Activated CD4-positive, alpha-beta memory T cell treated with anti-CD3 and anti-CD28 coated beads, Interleukin-2, amount 10 ng/mL, durations not matched to agents 7 days and 5 days (primary cell): ENCODE measurements around the gene SNRNP200. TPM values are rescaled to one million over a fixed set of nuclear protein-coding genes. Genes with fewer than 3 reads are reported as not detected.

Experiments
- CTCF ChIA-PET: fragments of 350-600 bp; sonication (Branson Sonifier 250); formaldehyde crosslinking; loops from one replicate; lab custom pipeline; 2021; ENCODE audit warnings: antibody characterized with exemption, inconsistent platforms; lab: Charles Lee
- POLR2A ChIA-PET: fragments of 350-600 bp; sonication (Branson Sonifier 250); formaldehyde crosslinking; loops from one replicate; lab custom pipeline; 2021; ENCODE audit warnings: antibody characterized with exemption; lab: Charles Lee
- DNase-seq: peaks from one replicate; pipeline ENCODE4 v3.0.0-alpha.2; 2020
- H3K27ac Mint-ChIP-seq: one replicate; pipeline ENCODE4 v1.8.0; 2021; ENCODE audit warnings: mild to moderate bottlenecking, mixed read lengths
- H3K27me3 Mint-ChIP-seq: one replicate; pipeline ENCODE4 v1.8.0; 2021; ENCODE audit warnings: mixed read lengths
- H3K36me3 Mint-ChIP-seq: one replicate; pipeline ENCODE4 v1.8.0; 2021; ENCODE audit warnings: low read depth, mixed read lengths
- H3K4me1 Mint-ChIP-seq: one replicate; pipeline ENCODE4 v1.8.0; 2021; ENCODE audit warnings: mixed read lengths
- H3K4me3 Mint-ChIP-seq: one replicate; pipeline ENCODE4 v1.8.0; 2021; ENCODE audit warnings: mild to moderate bottlenecking, mixed read lengths
- H3K9me3 Mint-ChIP-seq: one replicate; pipeline ENCODE4 v1.8.0; 2021; ENCODE audit warnings: mixed read lengths
- total RNA-seq, 2 experiments: library from RNA; stranded (reverse); gene quantifications; one replicate each; pipeline ENCODE4 v1.2.3, GENCODE V29; 2021

The SNRNP200 gene
- total RNA-seq, 2 experiments from 2014 or later = 149 to 156 TPM

DNA sequence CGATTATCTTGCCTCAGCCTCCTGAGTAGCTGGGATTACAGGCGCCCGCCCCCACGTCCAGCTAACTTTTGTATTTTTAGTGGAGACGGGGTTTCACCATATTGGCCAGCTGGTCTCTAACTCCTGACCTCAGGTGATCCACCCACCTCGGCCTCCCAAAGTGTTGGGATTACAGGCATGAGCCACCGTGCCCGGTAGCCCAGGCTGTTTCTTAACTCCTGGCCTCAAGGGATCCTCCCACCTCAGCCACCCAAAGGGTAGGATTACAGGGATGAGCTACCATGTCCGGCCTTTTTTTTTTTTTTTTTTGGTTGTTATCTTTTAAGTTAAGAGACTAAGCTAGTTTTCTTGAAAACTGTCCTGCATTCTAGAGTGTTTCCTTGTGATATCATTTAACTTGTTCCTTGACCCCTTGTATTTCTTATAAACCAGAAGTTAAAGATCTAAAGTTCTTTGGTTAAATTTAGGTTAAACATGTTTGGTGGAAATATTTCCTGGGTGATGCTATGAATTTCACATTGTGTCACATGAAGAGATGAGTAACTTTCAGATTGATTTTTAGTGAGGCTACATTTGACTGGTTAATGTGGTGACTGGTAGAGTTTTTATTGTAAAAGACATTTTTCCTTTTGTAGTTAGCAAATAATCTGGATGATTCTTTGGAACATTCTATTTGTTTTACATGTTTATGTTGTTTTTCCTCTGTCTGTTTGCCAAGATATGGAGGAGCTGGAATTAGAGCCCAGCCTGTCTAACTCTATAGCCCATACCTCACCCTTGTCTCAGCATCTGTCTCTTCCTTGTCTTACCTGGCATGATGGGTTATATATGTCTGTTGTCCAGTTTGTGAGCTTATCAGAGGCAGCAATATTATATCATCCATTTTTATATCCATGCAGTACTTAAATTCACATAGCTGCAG is 35.4 kb upstream of the SNRNP200 start:
- DNase-seq = no peak
- Mint-ChIP-seq H3K36me3 (peaks cover 71% of the 10 kb centered on the region), H3K4me3 (peak overlapping the region; percentile 25), H3K4me1 (peaks cover 87% of the 10 kb centered on the region), H3K9me3 (no peaks in the 10 kb centered on the region), H3K27ac (peak overlapping the region; percentile 92), H3K27me3 (no peaks in the 10 kb centered on the region)
- POLR2A ChIA-PET = interaction anchor here (0.8 to 18.1 kb wide), 7 partner anchors 10 to 197 kb away, joined by 3 to 422 read pairs (median 3); partner anchors contain the start of genes ITPRIPL1 and SNRNP200
- CTCF ChIA-PET = interaction anchor here (0.6 to 1.0 kb wide), 4 partner anchors 39 to 468 kb away, joined by 3 to 4 read pairs (median 3); partner anchors contain the start of gene CIAO1

DNA sequence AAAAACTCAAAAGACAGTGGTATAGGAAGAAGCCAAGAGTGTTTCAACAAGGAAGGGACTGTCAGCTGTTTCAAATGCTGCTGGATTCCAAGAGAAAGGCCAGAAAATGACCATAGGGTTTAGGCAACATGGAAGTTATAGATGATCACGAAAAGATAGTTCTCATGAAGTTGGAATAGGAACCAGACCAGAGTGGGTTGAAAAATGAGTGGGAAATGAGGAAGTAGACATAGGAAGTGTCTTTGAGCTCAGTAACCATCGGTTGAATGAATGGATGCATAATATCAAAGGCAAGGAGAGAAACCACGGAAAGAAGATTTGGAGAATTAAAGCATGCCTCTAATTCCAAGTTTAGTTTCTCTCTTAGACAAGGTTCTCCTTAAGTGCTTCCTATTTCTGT is 31.5 kb upstream of the SNRNP200 start:
- H3K36me3 Mint-ChIP-seq = peaks cover 48% of the 10 kb centered on the region
- H3K27ac Mint-ChIP-seq = peak overlapping the region; percentile 73
- no peaks in the 10 kb centered on the region for H3K9me3 Mint-ChIP-seq
- peaks cover 72% of the 10 kb centered on the region for H3K4me1 Mint-ChIP-seq
- H3K4me3 Mint-ChIP-seq = peak overlapping the region; percentile 81
- ChIA-PET CTCF (interaction anchor here (1.0 to 4.5 kb wide), 4 partner anchors 12 to 344 kb away, joined by 3 to 28 read pairs (median 4); partner anchors contain the start of gene ITPRIPL1), POLR2A (interaction anchor here (0.7 to 18.1 kb wide), 9 partner anchors 8 to 214 kb away, joined by 3 to 422 read pairs (median 12); partner anchors contain the start of genes ARID5A, CIAO1, ITPRIPL1 and SNRNP200)
- no peaks in the 10 kb centered on the region for H3K27me3 Mint-ChIP-seq
- no peak for DNase-seq

DNA sequence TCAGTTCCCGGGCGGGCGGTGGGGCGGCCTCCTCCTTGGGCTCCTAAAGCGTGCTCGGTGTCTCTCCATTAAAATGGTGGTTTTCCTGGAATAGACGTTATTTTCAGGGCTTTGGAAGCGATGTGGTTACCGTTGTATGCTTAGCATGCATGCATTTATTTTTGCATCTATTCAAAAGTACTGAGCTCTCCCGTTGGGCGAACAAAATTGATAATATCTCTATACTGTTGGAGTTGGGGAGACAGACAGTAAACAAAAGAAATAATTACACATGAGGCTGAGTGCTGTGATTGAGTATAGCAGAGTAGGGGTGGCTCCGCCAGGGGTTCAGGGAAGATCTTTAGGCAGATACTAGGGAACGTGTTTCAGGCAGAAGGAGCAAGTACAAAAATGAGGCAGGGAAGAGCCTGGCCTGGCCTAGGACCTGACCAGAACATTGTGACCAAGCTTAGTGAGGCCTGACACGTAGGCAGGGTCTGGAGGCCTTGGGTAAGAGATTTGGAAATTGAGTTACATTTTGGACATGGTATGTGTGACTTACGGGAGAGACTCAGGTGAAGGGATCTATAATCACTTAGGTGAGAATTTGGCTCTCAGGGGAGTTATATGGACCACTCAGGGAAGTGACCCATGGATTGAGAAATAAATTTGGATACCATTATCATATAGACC is 30.9 kb upstream of the SNRNP200 start:
- peaks cover 44% of the 10 kb centered on the region for H3K36me3 Mint-ChIP-seq
- CTCF ChIA-PET = interaction anchor here (0.8 to 4.5 kb wide), 10 partner anchors 8 to 344 kb away, joined by 3 to 28 read pairs (median 4); partner anchors contain the start of gene ITPRIPL1
- no peak for DNase-seq
- H3K4me1 Mint-ChIP-seq = peaks cover 66% of the 10 kb centered on the region
- H3K27me3 Mint-ChIP-seq = no peaks in the 10 kb centered on the region
- no peaks in the 10 kb centered on the region for H3K9me3 Mint-ChIP-seq
- POLR2A ChIA-PET = interaction anchor here (0.7 to 18.1 kb wide), 20 partner anchors 8 to 522 kb away, joined by 3 to 422 read pairs (median 4); partner anchors contain the start of genes ANKRD39, ARID5A, CIAO1 and ITPRIPL1
- H3K27ac Mint-ChIP-seq = peak overlapping the region; percentile 73
- H3K4me3 Mint-ChIP-seq = peak overlapping the region; percentile 81

DNA sequence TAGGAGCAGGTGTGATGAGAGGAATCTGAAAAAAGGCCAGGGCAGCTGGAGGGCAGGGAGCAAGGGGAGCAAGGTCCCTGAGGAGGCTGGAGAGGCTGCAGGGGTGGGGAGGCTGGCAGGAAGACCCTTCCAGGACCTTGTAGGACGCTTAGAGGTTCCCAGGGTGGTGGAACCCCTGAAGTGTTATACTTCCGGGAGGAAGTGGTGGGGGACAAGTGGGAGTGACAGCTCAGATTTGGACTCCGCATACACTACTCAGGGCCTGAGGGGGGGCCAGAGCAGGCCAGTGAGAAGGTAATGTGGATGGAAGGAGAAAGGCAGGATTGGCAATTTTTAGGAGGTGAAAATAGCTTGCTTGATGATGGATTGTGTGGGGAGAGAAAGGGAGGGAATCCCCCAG is 28.4 kb upstream of the SNRNP200 start:
- Mint-ChIP-seq H3K27ac (peak overlapping the region; percentile 22), H3K9me3 (no peaks in the 10 kb centered on the region), H3K4me3 (peak overlapping the region; percentile 81), H3K4me1 (peaks cover 62% of the 10 kb centered on the region), H3K27me3 (no peaks in the 10 kb centered on the region), H3K36me3 (peaks cover 46% of the 10 kb centered on the region)
- ChIA-PET POLR2A (interaction anchor here (0.9 to 18.1 kb wide), 4 partner anchors 10 to 303 kb away, joined by 3 to 422 read pairs (median 69); partner anchors contain the start of genes ITPRIPL1 and SNRNP200), CTCF (interaction anchor here (0.6 to 4.5 kb wide), 4 partner anchors 9 to 55 kb away, joined by 3 to 28 read pairs (median 3); partner anchors contain the start of gene ITPRIPL1)
- DNase-seq = no peak

DNA sequence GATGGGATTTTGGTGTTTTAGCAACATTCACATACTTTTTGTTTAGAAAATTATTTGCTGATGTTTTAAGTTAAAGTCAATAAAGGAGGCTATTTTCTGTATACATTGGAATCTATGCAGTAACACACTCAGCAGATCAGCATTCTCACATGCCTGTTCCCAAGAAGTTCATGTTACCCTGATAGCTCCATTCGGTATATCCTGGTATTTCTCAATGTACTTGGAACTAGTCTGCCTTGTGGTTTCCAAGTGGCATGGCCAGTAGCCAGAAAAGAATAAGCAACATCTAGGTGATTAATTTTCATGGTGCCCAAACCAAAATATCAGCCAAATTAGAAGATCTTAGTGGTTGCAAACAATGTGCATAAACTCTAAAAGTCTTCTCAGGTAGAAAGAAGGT is 25.1 kb upstream of the SNRNP200 start:
- H3K27ac Mint-ChIP-seq = no peak overlapping the region
- no peaks in the 10 kb centered on the region for H3K9me3 Mint-ChIP-seq
- peaks cover 68% of the 10 kb centered on the region for H3K4me1 Mint-ChIP-seq
- H3K27me3 Mint-ChIP-seq = no peaks in the 10 kb centered on the region
- CTCF ChIA-PET = no interaction called here
- H3K36me3 Mint-ChIP-seq = peaks cover 62% of the 10 kb centered on the region
- POLR2A ChIA-PET = interaction anchor here (0.9 to 18.1 kb wide), 3 partner anchors 7 to 25 kb away, joined by 3 to 422 read pairs (median 4); partner anchors contain the start of genes ITPRIPL1 and SNRNP200
- no peak overlapping the region for H3K4me3 Mint-ChIP-seq
- no peak for DNase-seq

DNA sequence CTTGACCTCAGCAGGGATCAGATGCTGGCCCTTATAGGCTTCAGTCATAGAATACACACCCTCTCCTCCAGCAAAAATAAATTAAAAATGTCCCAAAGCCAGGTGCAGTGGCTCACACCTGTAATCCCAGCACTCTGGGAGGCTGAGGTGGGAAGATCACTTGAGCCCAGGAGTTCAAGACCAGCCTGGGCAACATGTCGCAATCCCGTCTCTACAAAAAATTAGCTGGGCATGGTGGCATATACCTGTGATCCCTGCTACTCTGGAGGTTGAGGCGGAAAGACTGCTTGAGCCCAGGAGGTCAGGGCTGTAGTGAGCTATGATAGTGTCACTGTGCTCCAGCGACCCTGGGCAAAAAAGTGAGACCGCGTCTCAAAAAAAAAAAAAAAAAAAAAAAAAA is 24.5 kb upstream of the SNRNP200 start:
- DNase-seq = no peak
- Mint-ChIP-seq H3K4me1 (peaks cover 67% of the 10 kb centered on the region), H3K9me3 (no peaks in the 10 kb centered on the region), H3K36me3 (peaks cover 60% of the 10 kb centered on the region), H3K4me3 (no peak overlapping the region), H3K27ac (no peak overlapping the region), H3K27me3 (no peaks in the 10 kb centered on the region)
- ChIA-PET CTCF (no interaction called here), POLR2A (interaction anchor here (0.9 to 18.1 kb wide), 2 partner anchors 6 to 25 kb away, joined by 4 to 422 read pairs; partner anchors contain the start of genes ITPRIPL1 and SNRNP200)

DNA sequence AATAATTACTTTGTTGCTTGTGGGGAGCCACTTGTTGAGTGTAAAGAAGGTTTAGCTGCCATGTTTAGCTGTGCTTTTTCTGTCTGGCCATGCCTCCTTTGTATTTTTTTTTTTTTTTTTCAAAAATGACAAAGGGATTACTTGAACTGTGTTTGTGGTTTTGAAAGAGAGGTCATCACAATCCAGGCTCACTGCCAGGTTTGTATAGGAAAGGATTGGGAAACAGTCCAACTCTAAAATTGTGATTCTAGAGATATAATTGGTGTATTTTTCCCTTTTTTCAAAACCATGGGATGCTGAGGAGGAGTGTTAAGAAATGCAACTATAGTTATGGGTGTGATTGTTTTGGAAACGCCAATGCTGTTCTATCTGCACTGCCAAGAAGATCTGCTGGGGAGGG is 24.1 kb upstream of the SNRNP200 start:
- H3K27ac Mint-ChIP-seq = no peak overlapping the region
- no peak overlapping the region for H3K4me3 Mint-ChIP-seq
- ChIA-PET POLR2A (interaction anchor here (11.7 to 18.1 kb wide), 2 partner anchors 6 to 9 kb away, joined by 422 read pairs; partner anchors contain the start of genes ITPRIPL1 and NCAPH), CTCF (no interaction called here)
- DNase-seq = no peak
- peaks cover 60% of the 10 kb centered on the region for H3K36me3 Mint-ChIP-seq
- H3K4me1 Mint-ChIP-seq = peaks cover 67% of the 10 kb centered on the region
- no peaks in the 10 kb centered on the region for H3K27me3 Mint-ChIP-seq
- H3K9me3 Mint-ChIP-seq = no peaks in the 10 kb centered on the region

DNA sequence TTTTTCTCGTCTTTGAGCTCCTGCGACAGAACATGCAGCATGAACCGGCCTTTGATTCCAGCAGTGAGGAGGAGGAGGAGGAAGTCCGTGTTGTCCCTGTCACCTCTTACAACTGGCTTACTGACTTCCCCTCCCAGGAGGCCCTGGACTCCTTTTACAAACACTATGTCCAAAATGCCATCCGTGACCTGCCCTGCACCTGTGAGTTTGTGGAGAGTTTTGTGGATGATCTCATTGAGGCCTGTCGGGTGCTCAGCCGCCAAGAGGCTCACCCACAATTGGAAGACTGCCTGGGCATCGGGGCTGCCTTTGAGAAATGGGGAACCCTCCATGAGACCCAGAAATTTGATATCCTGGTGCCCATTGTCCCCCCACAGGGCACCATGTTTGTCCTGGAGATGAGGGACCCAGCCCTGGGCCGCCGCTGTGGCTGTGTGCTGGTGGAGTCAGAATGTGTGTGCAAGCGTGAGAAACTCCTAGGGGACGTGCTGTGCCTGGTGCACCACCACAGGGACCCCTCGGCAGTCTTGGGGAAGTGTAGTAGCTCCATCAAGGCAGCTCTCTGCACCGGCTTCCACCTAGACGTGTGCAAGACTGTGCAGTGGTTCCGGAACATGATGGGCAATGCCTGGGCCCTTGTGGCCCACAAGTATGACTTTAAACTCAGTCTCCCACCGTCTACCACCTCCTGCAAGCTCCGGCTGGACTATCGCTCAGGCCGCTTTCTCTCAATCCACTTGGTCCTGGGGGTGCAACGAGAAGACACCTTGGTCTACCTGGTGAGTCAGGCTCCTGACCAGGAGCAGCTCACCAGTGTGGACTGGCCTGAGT is 21.9 kb upstream of the SNRNP200 start:
- Mint-ChIP-seq H3K4me1 (peaks cover 66% of the 10 kb centered on the region), H3K27me3 (no peaks in the 10 kb centered on the region), H3K9me3 (no peaks in the 10 kb centered on the region), H3K36me3 (peaks cover 52% of the 10 kb centered on the region), H3K4me3 (peak overlapping the region; percentile 89), H3K27ac (peak overlapping the region; percentile 85)
- DNase-seq = no peak
- ChIA-PET POLR2A (interaction anchor here (1.1 to 11.7 kb wide), 4 partner anchors 11 to 211 kb away, joined by 3 to 422 read pairs (median 128); partner anchors contain the start of genes ARID5A, NCAPH and SNRNP200), CTCF (interaction anchor here (3.5 kb wide), 1 partner anchor 8 kb away, joined by 28 read pairs; the partner anchor contains the start of gene NCAPH)

DNA sequence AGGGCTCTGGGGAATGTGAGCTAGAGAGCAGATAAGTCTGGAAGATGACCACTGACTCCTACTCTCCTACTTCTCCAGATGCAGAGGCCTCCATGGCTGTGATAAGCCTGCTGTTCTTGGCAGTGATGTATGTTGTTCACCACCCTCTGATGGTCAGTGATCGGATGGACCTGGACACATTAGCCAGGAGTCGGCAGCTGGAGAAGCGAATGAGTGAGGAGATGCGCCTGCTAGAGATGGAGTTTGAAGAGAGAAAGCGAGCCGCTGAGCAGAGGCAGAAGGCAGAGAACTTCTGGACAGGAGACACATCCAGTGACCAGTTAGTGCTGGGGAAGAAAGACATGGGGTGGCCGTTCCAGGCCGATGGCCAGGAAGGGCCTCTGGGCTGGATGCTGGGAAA is 21.2 kb upstream of the SNRNP200 start:
- peak overlapping the region; percentile 85 for H3K27ac Mint-ChIP-seq
- POLR2A ChIA-PET = interaction anchor here (0.5 to 11.7 kb wide), 6 partner anchors 10 to 211 kb away, joined by 3 to 422 read pairs (median 14); partner anchors contain the start of genes ARID5A, NCAPH and SNRNP200
- peaks cover 68% of the 10 kb centered on the region for H3K4me1 Mint-ChIP-seq
- H3K4me3 Mint-ChIP-seq = peak overlapping the region; percentile 89
- H3K27me3 Mint-ChIP-seq = no peaks in the 10 kb centered on the region
- no peak for DNase-seq
- peaks cover 52% of the 10 kb centered on the region for H3K36me3 Mint-ChIP-seq
- CTCF ChIA-PET = interaction anchor here (3.5 kb wide), 1 partner anchor 9 kb away, joined by 28 read pairs; the partner anchor contains the start of gene NCAPH
- H3K9me3 Mint-ChIP-seq = no peaks in the 10 kb centered on the region

DNA sequence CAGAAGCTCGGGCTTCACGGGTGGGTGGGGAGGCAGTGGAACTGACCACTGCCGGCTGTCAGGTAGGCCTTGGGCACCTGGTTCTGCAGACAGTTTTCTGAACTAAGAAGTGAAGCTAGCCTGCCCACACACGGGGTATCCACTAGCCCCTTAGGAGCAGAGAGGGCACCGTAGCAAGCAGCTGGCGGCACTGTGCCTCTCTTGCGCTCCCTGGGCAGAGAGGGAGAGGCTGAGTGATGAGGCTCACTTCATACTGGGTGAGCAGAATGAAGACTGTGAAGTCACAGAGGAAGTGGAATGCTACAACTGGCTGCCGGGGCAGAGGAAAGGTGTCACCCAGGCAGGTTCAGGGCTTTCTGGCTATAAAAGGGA is 20.5 kb upstream of the SNRNP200 start:
- POLR2A ChIA-PET = interaction anchor here (0.5 to 11.7 kb wide), 8 partner anchors 10 to 212 kb away, joined by 3 to 422 read pairs (median 8); partner anchors contain the start of genes ARID5A, NCAPH and SNRNP200
- H3K27me3 Mint-ChIP-seq = no peaks in the 10 kb centered on the region
- H3K4me3 Mint-ChIP-seq = peak overlapping the region; percentile 89
- H3K27ac Mint-ChIP-seq = peak overlapping the region; percentile 85
- CTCF ChIA-PET = interaction anchor here (0.8 to 3.5 kb wide), 6 partner anchors 10 to 59 kb away, joined by 3 to 28 read pairs (median 4); partner anchors contain the start of gene NCAPH
- peak; percentile 73 for DNase-seq
- no peaks in the 10 kb centered on the region for H3K9me3 Mint-ChIP-seq
- peaks cover 66% of the 10 kb centered on the region for H3K4me1 Mint-ChIP-seq
- peaks cover 48% of the 10 kb centered on the region for H3K36me3 Mint-ChIP-seq
